H9 (cell line): ENCODE measurements around the gene MUC5B. TPM values are rescaled to one million over a fixed set of nuclear protein-coding genes. Genes with fewer than 3 reads are reported as not detected.
A peak's percentile ranks its signal among the peaks of the same experiment; 100 is the strongest.

Source experiments
- DNase-seq: peaks from one replicate; pipeline ENCODE4 v3.0.0-alpha.2; 2017
- H2AFZ ChIP-seq: one replicate; pipeline ENCODE4 v1.6.1; 2013; ENCODE audit warnings: mild to moderate bottlenecking, low read length, control low read depth, moderate library complexity
- H2AK5ac ChIP-seq: 2 replicates; pipeline ENCODE4 v1.6.1; 2013; ENCODE audit warnings: low read length, control low read depth, mixed read lengths; ENCODE audit not compliant: insufficient read length
- H2BK120ac ChIP-seq: one replicate; pipeline ENCODE4 v1.6.1; 2013; ENCODE audit warnings: low read depth, mild to moderate bottlenecking, low read length, control low read depth, inconsistent platforms; ENCODE audit not compliant: poor library complexity, severe bottlenecking
- H2BK12ac ChIP-seq: 2 replicates; pipeline ENCODE4 v1.6.1; 2013; ENCODE audit warnings: low read length, control low read depth, mixed read lengths, low read depth; ENCODE audit not compliant: insufficient read length
- H2BK15ac ChIP-seq: 2 replicates; pipeline ENCODE4 v1.6.1; 2013; ENCODE audit warnings: low read depth, low read length, control low read depth
- H2BK20ac ChIP-seq: one replicate; pipeline ENCODE4 v1.6.1; 2013; ENCODE audit warnings: low read depth, mild to moderate bottlenecking, low read length, control low read depth, inconsistent platforms; ENCODE audit not compliant: poor library complexity, severe bottlenecking
- H2BK5ac ChIP-seq: 2 replicates; pipeline ENCODE4 v1.6.1; 2013; ENCODE audit warnings: low read length, control low read depth, mixed read lengths; ENCODE audit not compliant: insufficient read length
- H3K14ac ChIP-seq: 2 replicates; pipeline ENCODE4 v1.6.1; 2013; ENCODE audit warnings: low read length, control low read depth; ENCODE audit not compliant: insufficient read depth
- H3K18ac ChIP-seq: 2 replicates; pipeline ENCODE4 v1.6.1; 2013; ENCODE audit warnings: low read depth, mild to moderate bottlenecking, mixed read lengths, low read length, control low read depth; ENCODE audit not compliant: insufficient read length
- H3K23ac ChIP-seq: 2 replicates; pipeline ENCODE4 v1.6.1; 2013; ENCODE audit warnings: low read length, control low read depth, mixed read lengths, low read depth; ENCODE audit not compliant: insufficient read length
- H3K23me2 ChIP-seq: 2 replicates; pipeline ENCODE4 v1.6.1; 2013; ENCODE audit warnings: low read depth, mild to moderate bottlenecking, mixed read lengths, low read length, control low read depth; ENCODE audit not compliant: insufficient read length, poor library complexity, severe bottlenecking
- H3K27ac ChIP-seq: 2 replicates; pipeline ENCODE4 v1.5.1; 2013; ENCODE audit warnings: low read length, control low read depth, mixed read lengths, low read depth; ENCODE audit not compliant: insufficient read length
- H3K27me3 ChIP-seq: 2 replicates; pipeline ENCODE4 v1.6.1; 2013; ENCODE audit warnings: low read length, control low read depth, inconsistent platforms; ENCODE audit not compliant: insufficient read depth
- H3K4ac ChIP-seq: 2 replicates; pipeline ENCODE4 v1.6.1; 2013; ENCODE audit warnings: low read depth, mild to moderate bottlenecking, control low read depth, inconsistent platforms, low read length, moderate library complexity
- H3K4me1 ChIP-seq: 2 replicates; pipeline ENCODE4 v1.6.1; 2013; ENCODE audit warnings: low read length, control low read depth, inconsistent platforms; ENCODE audit not compliant: insufficient read depth
- H3K4me2 ChIP-seq: 2 replicates; pipeline ENCODE4 v1.6.1; 2013; ENCODE audit warnings: low read length, control low read depth, mixed read lengths; ENCODE audit not compliant: insufficient read length, insufficient read depth
- H3K56ac ChIP-seq: 2 replicates; pipeline ENCODE4 v1.6.1; 2013; ENCODE audit warnings: low read depth, mild to moderate bottlenecking, mixed read lengths, low read length, control low read depth; ENCODE audit not compliant: insufficient read length
- H3K79me1 ChIP-seq: 2 replicates; pipeline ENCODE4 v1.6.1; 2013; ENCODE audit warnings: low read depth, mild to moderate bottlenecking, moderate library complexity, low read length, control low read depth, inconsistent platforms; ENCODE audit not compliant: insufficient read depth, poor library complexity, severe bottlenecking
- H3K79me2 ChIP-seq: 2 replicates; pipeline ENCODE4 v1.6.1; 2013; ENCODE audit warnings: low read length, control low read depth, inconsistent platforms; ENCODE audit not compliant: insufficient read depth
- H3K9ac ChIP-seq: 2 replicates; pipeline ENCODE4 v1.6.1; 2013; ENCODE audit warnings: low read length, control low read depth, mixed read lengths; ENCODE audit not compliant: insufficient read length; ENCODE audit errors: extremely low read depth
- H3K9me3 ChIP-seq: one replicate; pipeline ENCODE4 v1.6.1; 2013; ENCODE audit warnings: low read depth, low read length, inconsistent platforms; ENCODE audit not compliant: control insufficient read depth
- H3T11ph ChIP-seq: one replicate; pipeline ENCODE4 v1.6.1; 2013; ENCODE audit warnings: mild to moderate bottlenecking, low read length, control low read depth, inconsistent platforms
- H4K20me1 ChIP-seq: one replicate; pipeline ENCODE4 v1.6.1; 2013; ENCODE audit not compliant: control insufficient read depth, insufficient read length, insufficient read depth
- H4K5ac ChIP-seq: 2 replicates; pipeline ENCODE4 v1.6.1; 2013; ENCODE audit warnings: low read depth, mild to moderate bottlenecking, mixed read lengths, low read length, control low read depth; ENCODE audit not compliant: insufficient read length
- H4K8ac ChIP-seq: replicated peaks from 2 replicates; pipeline ENCODE4 v1.6.1; 2013; ENCODE audit warnings: low read length, control low read depth, mixed read lengths, low read depth; ENCODE audit not compliant: insufficient read length
- H4K91ac ChIP-seq: 2 replicates; pipeline ENCODE4 v1.6.1; 2013; ENCODE audit warnings: low read depth, mild to moderate bottlenecking, moderate library complexity, mixed read lengths, low read length, control low read depth; ENCODE audit not compliant: insufficient read length
- H3K27ac Mint-ChIP-seq, 3 experiments: 2 replicates in 2 of 3; 3 replicates in 1 of 3; pipeline ENCODE4 v1.8.0; 2020 to 2021; ENCODE audit warnings: mixed read lengths in 3 of 3, mild to moderate bottlenecking in 1 of 3, moderate library complexity in 1 of 3
- H3K27me3 Mint-ChIP-seq: 2 replicates; pipeline ENCODE4 v1.8.0; 2021; ENCODE audit warnings: low read depth, mild to moderate bottlenecking, moderate library complexity, mixed read lengths
- H3K36me3 Mint-ChIP-seq, 3 experiments: 2 replicates in 2 of 3; 3 replicates in 1 of 3; pipeline ENCODE4 v1.8.0; 2020 to 2021; ENCODE audit warnings: low read depth in 3 of 3, mixed read lengths in 3 of 3; ENCODE audit not compliant: insufficient read depth in 1 of 3
- H3K4me1 Mint-ChIP-seq, 2 experiments: 2 replicates each; pipeline ENCODE4 v1.8.0; 2020; ENCODE audit warnings: mixed read lengths in 2 of 2
- H3K4me3 Mint-ChIP-seq, 2 experiments: 2 replicates in 1 of 2; 3 replicates in 1 of 2; pipeline ENCODE4 v1.8.0; 2020 to 2021; ENCODE audit warnings: mild to moderate bottlenecking in 2 of 2, mixed read lengths in 2 of 2, moderate library complexity in 1 of 2
- H3K9me3 Mint-ChIP-seq, 2 experiments: 2 replicates in 1 of 2; 3 replicates in 1 of 2; pipeline ENCODE4 v1.8.0; 2020; ENCODE audit warnings: mild to moderate bottlenecking in 2 of 2, mixed read lengths in 2 of 2, moderate library complexity in 1 of 2
- CTCF ChIP-seq: fragments of 200-600 bp; sonication (generic); conservative IDR thresholded peaks from 3 replicates; pipeline ENCODE4 v1.8.0; 2021; ENCODE audit warnings: antibody characterized with exemption, mild to moderate bottlenecking
- WGBS: extraction: QIAGEN DNeasy Blood & Tissue Kit; methylation state at CpG from one replicate; pipeline ENCODE4 v1.1.7; 2013; ENCODE audit warnings: missing lambda C conversion rate, low lambda C conversion rate, mixed read lengths; ENCODE audit not compliant: insufficient read length; ENCODE audit errors: extremely low coverage; 5-methylcytosine and 5-hydroxymethylcytosine counted together
- total RNA-seq: library from RNA; stranded (reverse); gene quantifications from 2 replicates; pipeline ENCODE4 v1.2.1, GENCODE V29; 2021

MUC5B gene
- total RNA-seq, 1 experiment from 2014 or later = not detected

GRCh38 chr11:1251236-1251770 is 28.4 kb downstream of the MUC5B start:
- no peak overlapping the region for H3K27ac ChIP-seq
- H3K9ac ChIP-seq = no peak overlapping the region
- no peaks in the 10 kb centered on the region for H4K20me1 ChIP-seq
- no peak overlapping the region for H2AFZ ChIP-seq
- H3K9me3 ChIP-seq = peaks cover 9% of the 10 kb centered on the region
- H3K4me1 ChIP-seq = no peaks in the 10 kb centered on the region
- H2BK120ac ChIP-seq = no peak overlapping the region
- no peaks in the 10 kb centered on the region for H3K79me1 ChIP-seq
- H3T11ph ChIP-seq = no peak overlapping the region
- H3K4ac ChIP-seq = no peak overlapping the region
- no peaks in the 10 kb centered on the region for H3K79me2 ChIP-seq
- peaks cover 13% of the 10 kb centered on the region for H3K27me3 Mint-ChIP-seq
- H3K56ac ChIP-seq = no peak overlapping the region
- no peak overlapping the region for H2BK12ac ChIP-seq
- no peak for TF ChIP-seq CTCF
- H3K27me3 ChIP-seq = no peaks in the 10 kb centered on the region
- H3K14ac ChIP-seq = no peak overlapping the region; the same call in 1 of the 2 replicates
- H3K23ac ChIP-seq = no peak overlapping the region
- H4K5ac ChIP-seq = no peak overlapping the region
- H4K8ac ChIP-seq = no peak overlapping the region
- H3K4me1 Mint-ChIP-seq = no peaks in the 10 kb centered on the region
- no peak overlapping the region for H2BK5ac ChIP-seq
- no peak overlapping the region for H2AK5ac ChIP-seq
- H3K9me3 Mint-ChIP-seq = peaks cover 48 to 50% of the 10 kb centered on the region in 2 experiments
- H3K27ac Mint-ChIP-seq = no peak overlapping the region
- peaks cover 14 to 18% (median 16%) of the 10 kb centered on the region in 3 experiments; a peak in 6 of 7 replicates for H3K36me3 Mint-ChIP-seq
- no CpG with 5 or more reads among the region's 16 CpGs for WGBS
- no peaks in the 10 kb centered on the region for H3K23me2 ChIP-seq
- no peak overlapping the region for H4K91ac ChIP-seq
- no peak overlapping the region for H2BK15ac ChIP-seq
- no peak for DNase-seq
- H2BK20ac ChIP-seq = no peak overlapping the region
- no peak overlapping the region for H3K4me2 ChIP-seq
- peak overlapping the region in 1 of 2 experiments; percentile 53; a peak in 1 of 5 replicates for H3K4me3 Mint-ChIP-seq
- no peak overlapping the region for H3K18ac ChIP-seq
